ENCODE data around the gene ELOVL6. TPM values are rescaled to one million over a fixed set of nuclear protein-coding genes. Genes with fewer than 3 reads are reported as not detected.

Gene ELOVL6
- total and polyA plus RNA-seq, 10 of the 15 experiments (the other 5 are each of a cell fraction or from before 2014, with no cell fraction given) = 3.9 to 33.5 (median 8.1) TPM

- FAIRE-seq (no peak), ATAC-seq (no peak), DNase-seq (ENCODE audit: low read depth, low spot score) (no peak)
- ChIA-PET CTCF (interaction anchor here (0.6 to 2.0 kb wide), 7 partner anchors 13 to 312 kb away, joined by 3 to 16 read pairs (median 5); no protein-coding TSS in a partner anchor), SMC1A (ENCODE audit: uncharacterized antibody, unreplicated experiment) (interaction anchor here (0.7 to 3.0 kb wide), 12 partner anchors 14 to 164 kb away, joined by 3 to 15 read pairs (median 4); no protein-coding TSS in a partner anchor), RAD21 (ENCODE audit: unreplicated experiment) (interaction anchor here (0.7 to 3.1 kb wide), 8 partner anchors 10 to 187 kb away, joined by 3 to 22 read pairs (median 5); no protein-coding TSS in a partner anchor), POLR2A (interaction anchor here (0.5 to 2.0 kb wide), 8 partner anchors 13 to 754 kb away, joined by 3 to 22 read pairs (median 4); no protein-coding TSS in a partner anchor)
- Histone ChIP-seq H3K27ac (ENCODE audit: control insufficient read depth, insufficient read depth) (peak overlapping the region; percentile 73), H3K4me1 (ENCODE audit: control insufficient read depth, insufficient read depth, low read length) (peaks cover 21% of the 10 kb centered on the region), H3K4me3 (peak overlapping the region; percentile 81), H3K36me3 (ENCODE audit: control insufficient read depth in 2 of 2, insufficient read depth in 2 of 2, low read length in 1 of 2) (no peaks in the 10 kb centered on the region), H2AFZ (ENCODE audit: control insufficient read depth, low read depth, low read length) (peak overlapping the region; percentile 92), H3K9me3 (replicated peaks; ENCODE audit: control insufficient read depth, insufficient read depth, low read length) (no peaks in the 10 kb centered on the region), H4K20me1 (ENCODE audit: control insufficient read depth, insufficient read depth) (no peaks in the 10 kb centered on the region), H3K27me3 (replicated peaks in 1 of 2; ENCODE audit: control insufficient read depth in 2 of 2, insufficient read depth in 2 of 2, low read length in 1 of 2) (no peaks in the 10 kb centered on the region), H3K79me2 (ENCODE audit: control insufficient read depth, insufficient read depth, low read length) (peaks cover 33% of the 10 kb centered on the region), H3K4me2 (ENCODE audit: control insufficient read depth, insufficient read depth) (peak overlapping the region; percentile 88), H3K9ac (ENCODE audit: control insufficient read depth, insufficient read depth, low read length) (peak overlapping the region; percentile 76)
- WGBS (ENCODE audit: insufficient coverage, insufficient replicate concordance, low lambda C conversion rate, missing lambda C conversion rate) = under 1% methylated on average over 24 of the region's 24 CpGs
- in situ Hi-C loops (cut with MboI) = loop anchor here (25.0 kb wide), 1 partner anchor 761 kb away; the partner anchor contains the start of gene SEC24B
- intact Hi-C loops (cut with micrococcal nuclease; ENCODE audit: unreplicated experiment) = loop anchor here (1.0 to 10.0 kb wide), 9 partner anchors 91 to 1576 kb away; partner anchors contain the start of genes GAR1, MCUB, RPL34 and SEC24B
- TF ChIP-seq SPI1 (IDR thresholded peaks at IDR 0.05; ENCODE audit: borderline replicate concordance, insufficient read depth, low read depth, low read length) = no peak
- peak; percentile 39; the same call in 1 of the 2 replicates for TF ChIP-seq POLR2AphosphoS5 (IDR thresholded peaks at IDR 0.05; ENCODE audit: low read length)
- TF ChIP-seq POLR2AphosphoS2 (IDR thresholded peaks at IDR 0.05; ENCODE audit: low read depth, low read length) = 0 out of 2 replicates have a peak, but pooled peaks have one; percentile 34
- BruUV-seq (replicated peaks) = no TSS peak
Measured at GRCh38 chr4:110198049-110198434, 373 bp downstream of the ELOVL6 start.

DNA sequence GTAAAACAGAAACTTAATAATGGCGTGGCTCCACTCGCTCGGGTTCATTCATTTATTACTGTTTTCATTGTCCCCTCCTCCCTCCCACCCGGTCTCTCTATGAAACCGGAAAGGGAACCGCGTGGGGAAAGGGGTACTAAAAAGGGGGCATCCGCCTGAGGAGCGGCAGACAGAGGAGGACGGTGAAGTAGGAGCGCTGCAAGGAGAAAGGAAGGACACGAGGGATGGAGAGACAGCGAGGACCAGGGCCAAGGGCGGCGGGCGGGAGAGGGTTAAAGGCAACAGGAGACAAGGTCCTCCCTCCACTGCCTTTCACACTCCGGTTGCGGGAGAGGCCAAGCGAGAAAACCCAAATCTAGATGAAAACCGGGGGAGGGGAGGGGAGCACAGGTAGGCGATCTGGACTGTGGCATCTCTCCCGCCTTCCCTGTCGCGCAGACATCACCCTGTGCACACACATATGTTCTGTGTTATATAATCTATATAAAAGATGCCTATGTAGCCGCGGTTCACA, 829 bp downstream of the ELOVL6 start:
- ATAC-seq = peak; percentile 15
- H4K20me1 ChIP-seq (ENCODE audit: control insufficient read depth, insufficient read depth) = no peaks in the 10 kb centered on the region
- H3K27me3 ChIP-seq (replicated peaks in 1 of 2; ENCODE audit: control insufficient read depth in 2 of 2, insufficient read depth in 2 of 2, low read length in 1 of 2) = no peaks in the 10 kb centered on the region
- DNase-seq (ENCODE audit: low read depth, low spot score) = no peak
- CTCF ChIA-PET = interaction anchor here (0.6 to 2.0 kb wide), 8 partner anchors 13 to 148 kb away, joined by 3 to 16 read pairs (median 4); no protein-coding TSS in a partner anchor
- TSS peak; percentile 41 for BruUV-seq (replicated peaks)
- peaks cover 21% of the 10 kb centered on the region for H3K4me1 ChIP-seq (ENCODE audit: control insufficient read depth, insufficient read depth, low read length)
- H3K79me2 ChIP-seq (ENCODE audit: control insufficient read depth, insufficient read depth, low read length) = peaks cover 36% of the 10 kb centered on the region
- H2AFZ ChIP-seq (ENCODE audit: control insufficient read depth, low read depth, low read length) = peak overlapping the region; percentile 92
- no peaks in the 10 kb centered on the region for H3K9me3 ChIP-seq (replicated peaks; ENCODE audit: control insufficient read depth, insufficient read depth, low read length)
- POLR2A ChIA-PET = interaction anchor here (0.5 to 2.0 kb wide), 9 partner anchors 13 to 754 kb away, joined by 3 to 22 read pairs (median 4); no protein-coding TSS in a partner anchor
- in situ Hi-C loops (cut with MboI) = loop anchor here (25.0 kb wide), 1 partner anchor 760 kb away; the partner anchor contains the start of gene SEC24B
- no peaks in the 10 kb centered on the region for H3K36me3 ChIP-seq (ENCODE audit: control insufficient read depth in 2 of 2, insufficient read depth in 2 of 2, low read length in 1 of 2)
- FAIRE-seq = no peak
- peak overlapping the region; percentile 81 for H3K4me3 ChIP-seq
- 0% methylated on average over 19 of the region's 26 CpGs for WGBS (ENCODE audit: insufficient coverage, insufficient replicate concordance, low lambda C conversion rate, missing lambda C conversion rate)
- RAD21 ChIA-PET (ENCODE audit: unreplicated experiment) = interaction anchor here (0.7 to 3.1 kb wide), 6 partner anchors 10 to 187 kb away, joined by 3 to 22 read pairs (median 4); no protein-coding TSS in a partner anchor
- H3K4me2 ChIP-seq (ENCODE audit: control insufficient read depth, insufficient read depth) = peak overlapping the region; percentile 88
- intact Hi-C loops (cut with micrococcal nuclease; ENCODE audit: unreplicated experiment) = loop anchor here (1.0 to 10.0 kb wide), 11 partner anchors 90 to 1575 kb away; partner anchors contain the start of genes GAR1, MCUB, RPL34 and SEC24B
- SMC1A ChIA-PET (ENCODE audit: uncharacterized antibody, unreplicated experiment) = interaction anchor here (0.9 to 5.5 kb wide), 11 partner anchors 10 to 163 kb away, joined by 3 to 36 read pairs (median 3); no protein-coding TSS in a partner anchor
- H3K27ac ChIP-seq (ENCODE audit: control insufficient read depth, insufficient read depth) = peak overlapping the region; percentile 73
- peak overlapping the region; percentile 76 for H3K9ac ChIP-seq (ENCODE audit: control insufficient read depth, insufficient read depth, low read length)
- TF ChIP-seq TBL1XR1 (IDR thresholded peaks at IDR 0.05; ENCODE audit: low read depth, low read length) (no peak), TCF7 (IDR thresholded peaks at IDR 0.05; ENCODE audit: borderline replicate concordance) (no peak), ZNF384 (IDR thresholded peaks at IDR 0.05; ENCODE audit: borderline replicate concordance, low read depth, low read length) (no peak), SP1 (IDR thresholded peaks at IDR 0.05; ENCODE audit: low read depth, low read length) (no peak), RCOR1 (conservative IDR thresholded peaks at IDR 0.05; ENCODE audit: low read depth, low read length) (no peak), MYB (IDR thresholded peaks at IDR 0.05; ENCODE audit: borderline replicate concordance, low read depth, low read length) (no peak), ZBED1 (IDR thresholded peaks at IDR 0.05; ENCODE audit: borderline replicate concordance) (0 out of 2 replicates have a peak, but pooled peaks have one; percentile 20), NFXL1 (IDR thresholded peaks at IDR 0.05; ENCODE audit: borderline replicate concordance) (no peak), BRCA1 (IDR thresholded peaks at IDR 0.05; ENCODE audit: low read depth, low read length) (no peak)
- TF ChIP-seq, protein P1, sequence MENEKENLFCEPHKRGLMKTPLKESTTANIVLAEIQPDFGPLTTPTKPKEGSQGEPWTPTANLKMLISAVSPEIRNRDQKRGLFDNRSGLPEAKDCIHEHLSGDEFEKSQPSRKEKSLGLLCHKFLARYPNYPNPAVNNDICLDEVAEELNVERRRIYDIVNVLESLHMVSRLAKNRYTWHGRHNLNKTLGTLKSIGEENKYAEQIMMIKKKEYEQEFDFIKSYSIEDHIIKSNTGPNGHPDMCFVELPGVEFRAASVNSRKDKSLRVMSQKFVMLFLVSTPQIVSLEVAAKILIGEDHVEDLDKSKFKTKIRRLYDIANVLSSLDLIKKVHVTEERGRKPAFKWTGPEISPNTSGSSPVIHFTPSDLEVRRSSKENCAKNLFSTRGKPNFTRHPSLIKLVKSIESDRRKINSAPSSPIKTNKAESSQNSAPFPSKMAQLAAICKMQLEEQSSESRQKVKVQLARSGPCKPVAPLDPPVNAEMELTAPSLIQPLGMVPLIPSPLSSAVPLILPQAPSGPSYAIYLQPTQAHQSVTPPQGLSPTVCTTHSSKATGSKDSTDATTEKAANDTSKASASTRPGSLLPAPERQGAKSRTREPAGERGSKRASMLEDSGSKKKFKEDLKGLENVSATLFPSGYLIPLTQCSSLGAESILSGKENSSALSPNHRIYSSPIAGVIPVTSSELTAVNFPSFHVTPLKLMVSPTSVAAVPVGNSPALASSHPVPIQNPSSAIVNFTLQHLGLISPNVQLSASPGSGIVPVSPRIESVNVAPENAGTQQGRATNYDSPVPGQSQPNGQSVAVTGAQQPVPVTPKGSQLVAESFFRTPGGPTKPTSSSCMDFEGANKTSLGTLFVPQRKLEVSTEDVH (IDR thresholded peaks at IDR 0.05; ENCODE audit: low read depth, partially characterized antibody) = no peak
